Subcutaneous adipose tissue (tissue), 4 donors: Measurements from ENCODE around the gene RNF150. TPM values are rescaled to one million over a fixed set of nuclear protein-coding genes. Genes with fewer than 3 reads are reported as not detected.

ENCODE experiments used
- total RNA-seq, 4 donors: library from RNA; depleted of rRNA; stranded (reverse); fragments of >200 nt; gene quantifications; one replicate each; pipeline ENCODE4 v1.1.0, GENCODE V29; 2016
- TF ChIP-seq, protein P1 (sequence below): fragments of 450-650 bp; IDR thresholded peaks from one replicate; pipeline ENCODE4 v1.5.1; 2016; ENCODE audit warnings: low read depth, mild to moderate bottlenecking, control low read depth, antibody characterized with exemption, moderate library complexity

RNF150 gene
- total RNA-seq, 4 donors from 2014 or later = 8.6 to 44.8 (median 22.6) TPM

- TF ChIP-seq, protein P1, sequence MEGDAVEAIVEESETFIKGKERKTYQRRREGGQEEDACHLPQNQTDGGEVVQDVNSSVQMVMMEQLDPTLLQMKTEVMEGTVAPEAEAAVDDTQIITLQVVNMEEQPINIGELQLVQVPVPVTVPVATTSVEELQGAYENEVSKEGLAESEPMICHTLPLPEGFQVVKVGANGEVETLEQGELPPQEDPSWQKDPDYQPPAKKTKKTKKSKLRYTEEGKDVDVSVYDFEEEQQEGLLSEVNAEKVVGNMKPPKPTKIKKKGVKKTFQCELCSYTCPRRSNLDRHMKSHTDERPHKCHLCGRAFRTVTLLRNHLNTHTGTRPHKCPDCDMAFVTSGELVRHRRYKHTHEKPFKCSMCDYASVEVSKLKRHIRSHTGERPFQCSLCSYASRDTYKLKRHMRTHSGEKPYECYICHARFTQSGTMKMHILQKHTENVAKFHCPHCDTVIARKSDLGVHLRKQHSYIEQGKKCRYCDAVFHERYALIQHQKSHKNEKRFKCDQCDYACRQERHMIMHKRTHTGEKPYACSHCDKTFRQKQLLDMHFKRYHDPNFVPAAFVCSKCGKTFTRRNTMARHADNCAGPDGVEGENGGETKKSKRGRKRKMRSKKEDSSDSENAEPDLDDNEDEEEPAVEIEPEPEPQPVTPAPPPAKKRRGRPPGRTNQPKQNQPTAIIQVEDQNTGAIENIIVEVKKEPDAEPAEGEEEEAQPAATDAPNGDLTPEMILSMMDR = no peak
These were observed 121.4 kb downstream of the RNF150 start for GRCh38 chr4:141011901-141012315.

DNA sequence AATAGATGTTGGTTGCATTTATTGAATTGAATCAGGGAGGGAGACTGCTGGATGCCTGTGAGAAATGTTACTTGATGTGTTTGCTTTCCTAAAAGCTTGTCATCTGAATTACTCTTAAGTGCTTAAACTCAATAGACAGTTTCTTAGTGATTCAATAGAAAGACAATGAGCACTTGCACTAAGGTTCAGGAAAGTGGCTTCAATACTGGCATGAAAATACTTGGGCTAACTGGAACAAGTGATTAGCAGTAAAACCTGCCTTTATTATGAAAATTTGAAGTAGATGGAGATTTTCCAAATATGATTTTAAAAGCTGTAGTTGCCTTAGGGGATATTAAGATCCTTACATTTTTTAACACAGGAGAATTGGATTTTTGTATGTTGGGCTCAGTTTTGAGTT is 123.3 kb downstream of the RNF150 start:
- TF ChIP-seq, protein P1 = no peak

DNA sequence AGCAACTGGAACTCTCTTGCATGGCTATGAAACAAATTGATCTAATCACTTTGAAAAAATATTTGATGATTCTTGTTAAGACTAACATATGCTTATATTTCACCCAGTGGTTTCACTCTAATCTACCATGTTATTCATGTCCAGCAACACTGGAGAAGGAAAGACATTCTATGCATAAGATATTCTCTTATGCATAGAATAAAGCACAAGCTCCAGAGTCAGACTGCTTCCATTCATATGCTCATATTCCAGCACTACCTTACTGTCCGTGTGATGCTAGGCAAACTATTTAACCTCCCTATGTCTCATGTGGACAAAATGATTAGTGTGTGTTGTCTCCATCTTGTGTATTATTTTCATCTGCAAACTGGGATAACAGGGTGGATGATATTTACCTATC is 124.1 kb downstream of the RNF150 start:
- TF ChIP-seq, protein P1 = no peak

DNA sequence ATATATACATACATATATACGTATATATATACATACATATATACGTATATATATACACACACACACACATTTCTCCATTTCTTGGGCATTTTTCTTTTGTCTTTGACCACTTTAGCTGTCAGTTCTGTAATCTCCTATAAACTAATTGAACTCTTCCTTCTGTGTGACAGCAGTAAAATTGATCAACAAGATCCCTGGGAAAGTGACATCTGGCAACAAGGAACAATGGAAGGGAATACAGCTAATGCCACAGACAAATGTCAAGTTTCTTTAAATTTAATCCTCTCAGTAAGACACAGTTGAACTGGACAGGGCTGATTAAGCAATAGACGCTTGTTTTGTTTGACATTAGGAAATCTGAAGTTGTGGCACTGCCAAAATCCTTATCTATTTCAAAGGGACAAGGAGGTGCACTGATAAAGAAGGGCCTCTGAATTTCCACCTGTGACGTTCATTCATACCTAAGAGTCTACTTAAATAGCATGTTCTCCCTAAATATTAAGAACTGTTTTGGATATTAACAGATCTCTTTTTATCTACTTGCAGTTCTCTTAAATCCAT is 126.9 kb downstream of the RNF150 start:
- TF ChIP-seq, protein P1 = no peak

DNA sequence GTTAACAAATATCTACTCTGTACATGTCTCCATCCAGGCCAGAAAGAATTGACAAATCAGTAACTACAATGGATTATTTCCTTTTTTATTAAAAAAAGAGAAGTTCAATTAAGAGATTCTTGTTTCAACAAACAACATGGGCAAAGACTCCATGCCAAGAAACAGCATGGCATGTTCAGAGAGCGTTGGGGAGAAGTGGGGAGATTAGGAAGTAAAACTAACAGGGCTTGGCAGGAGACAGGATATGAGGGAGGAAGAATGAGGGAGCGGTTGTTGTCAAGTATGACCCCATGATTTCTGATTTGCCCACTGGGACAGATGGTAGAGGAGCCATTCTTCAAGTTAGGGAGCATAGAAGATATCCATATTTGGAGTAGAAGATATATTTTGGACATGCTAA is 128.4 kb downstream of the RNF150 start:
- TF ChIP-seq, protein P1 = no peak

DNA sequence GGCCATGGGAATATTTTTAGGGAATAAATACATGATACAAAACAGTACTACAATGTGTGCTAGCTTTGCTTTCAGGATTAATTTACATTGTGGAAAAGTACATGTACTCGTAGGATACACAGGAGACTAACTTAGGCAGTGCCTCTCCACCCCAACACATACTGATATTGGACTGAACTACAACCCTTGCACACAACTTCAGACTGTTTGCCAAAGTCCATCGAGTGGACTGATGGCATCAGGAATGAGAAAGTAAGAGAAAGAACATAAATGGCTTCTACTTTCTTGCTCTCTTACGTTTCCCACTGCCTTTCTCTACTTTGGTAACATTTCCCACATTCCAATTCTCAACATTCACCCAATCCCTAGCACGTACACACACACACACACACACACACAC is 130.1 kb downstream of the RNF150 start:
- TF ChIP-seq, protein P1 = no peak

DNA sequence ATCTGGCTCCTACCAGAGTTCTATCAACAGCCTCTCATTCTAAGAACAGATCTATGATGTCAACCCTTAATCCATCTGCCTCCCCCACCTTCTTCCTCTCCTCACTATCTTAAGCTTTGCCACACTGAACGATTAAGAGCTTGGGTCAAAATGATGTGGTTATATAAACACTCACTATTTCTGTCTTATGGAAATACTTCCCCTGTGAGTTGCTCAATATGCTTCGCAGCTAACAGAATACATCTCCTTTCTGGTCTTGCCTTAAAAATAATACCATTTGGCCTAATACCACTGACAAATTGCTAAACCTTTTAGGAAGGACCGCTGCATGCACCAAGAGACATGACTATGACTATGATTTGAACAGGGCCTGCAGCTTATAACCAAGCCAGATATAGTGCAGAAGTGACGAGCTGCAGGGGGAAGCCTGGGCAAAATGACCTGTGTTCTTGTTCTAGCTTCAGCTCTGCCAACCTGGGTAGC is 130.9 kb downstream of the RNF150 start:
- TF ChIP-seq, protein P1 = no peak
